ENCODE measurements around the gene ADNP2. TPM values are rescaled to one million over a fixed set of nuclear protein-coding genes. Genes with fewer than 3 reads are reported as not detected.

Gene ADNP2
- total and polyA plus RNA-seq, 2 of the 4 experiments (the other 2 are of a cell fraction), result 5.6 to 18.3 TPM

DNA sequence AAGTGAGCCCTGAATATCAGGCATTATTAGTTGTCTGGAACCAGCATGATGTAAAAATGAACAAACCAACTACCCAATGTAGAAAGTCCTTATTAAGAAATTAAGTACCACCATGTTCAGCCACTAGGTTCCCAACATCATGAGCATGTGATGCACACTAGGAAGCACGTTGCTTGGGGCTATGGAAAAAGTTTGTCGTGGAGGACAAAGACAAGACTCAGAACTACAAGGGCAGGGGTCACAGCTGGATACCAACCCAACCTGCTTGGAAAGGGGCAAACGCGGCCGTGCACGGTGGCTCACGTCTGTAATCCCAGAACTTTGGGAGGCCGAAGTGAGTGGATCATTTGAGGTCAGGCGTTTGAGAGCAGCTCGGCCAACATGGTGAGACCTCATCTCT is 64.0 kb downstream of the ADNP2 start:
- Histone ChIP-seq H2BK20ac (ENCODE audit: low read depth, low read length) (no peak overlapping the region), H3K9ac (ENCODE audit: low read depth, low read length) (no peak overlapping the region), H4K20me1 (ENCODE audit: insufficient read depth, low read length) (no peaks in the 10 kb centered on the region), H4K8ac (ENCODE audit: low read depth in 2 of 2, low read length in 2 of 2) (no peak overlapping the region), H2AK9ac (replicated peaks; ENCODE audit: low read depth, low read length, poor library complexity) (no peak overlapping the region), H4K91ac (ENCODE audit: insufficient read depth, low read depth, low read length) (no peak overlapping the region), H3K4me2 (ENCODE audit: low read depth, low read length) (no peak overlapping the region), H3K9me3 (ENCODE audit: control insufficient read depth, insufficient read depth, low read length) (no peaks in the 10 kb centered on the region), H2BK5ac (ENCODE audit: low read depth, low read length, poor library complexity, severe bottlenecking) (no peak overlapping the region), H3K18ac (ENCODE audit: low read depth, low read length) (no peak overlapping the region), H3K23ac (ENCODE audit: low read depth, low read length) (no peak overlapping the region), H2BK120ac (ENCODE audit: low read depth, low read length) (no peak overlapping the region), H3K4ac (ENCODE audit: low read depth, low read length) (no peak overlapping the region), H2AK5ac (ENCODE audit: low read depth, low read length) (no peak overlapping the region), H3K4me1 (ENCODE audit: control insufficient read depth, insufficient read depth, low read length) (peaks cover 2% of the 10 kb centered on the region; the same call in 1 of the 2 replicates), H3K27me3 (ENCODE audit: control insufficient read depth, insufficient read depth, low read length) (no peaks in the 10 kb centered on the region), H4K5ac (ENCODE audit: low read depth, low read length) (no peak overlapping the region), H2BK15ac (ENCODE audit: low read depth, low read length) (no peak overlapping the region), H3K14ac (replicated peaks; ENCODE audit: low read depth, low read length) (no peak overlapping the region), H3K4me3 (ENCODE audit: insufficient read depth, low read depth, low read length) (no peak overlapping the region), H3K9me1 (ENCODE audit: insufficient read depth, low read length) (peaks cover 16% of the 10 kb centered on the region), H3K27ac (ENCODE audit: insufficient read depth, low read length) (no peak overlapping the region), H3K79me1 (ENCODE audit: low read depth in 1 of 2, low read length in 2 of 2) (peaks cover 0 to 15% of the 10 kb centered on the region in 2 experiments; a peak in 1 of 4 replicates), H3K56ac (ENCODE audit: extremely low read depth, insufficient read depth, low read length) (no peak overlapping the region), H3K36me3 (ENCODE audit: control insufficient read depth, insufficient read depth, low read length) (no peaks in the 10 kb centered on the region), H2AFZ (replicated peaks; ENCODE audit: low read length, poor library complexity) (no peak overlapping the region)
- no TSS peak for BruUV-seq (replicated peaks)
- no peak for ATAC-seq (ENCODE audit: low read depth)
- TF ChIP-seq RAD21 (IDR thresholded peaks at IDR 0.05; ENCODE audit: low read length) (no peak), BHLHE40 (IDR thresholded peaks at IDR 0.05; ENCODE audit: low read depth, low read length) (no peak), MAFK (IDR thresholded peaks at IDR 0.05; ENCODE audit: low read depth, low read length) (no peak), CHD1 (IDR thresholded peaks at IDR 0.05; ENCODE audit: low read depth, low read length) (no peak), SMC3 (IDR thresholded peaks at IDR 0.05; ENCODE audit: low read depth, low read length) (no peak), USF2 (IDR thresholded peaks at IDR 0.05; ENCODE audit: low read depth, low read length) (no peak), NFE2L2 (IDR thresholded peaks at IDR 0.05; ENCODE audit: low read depth, low read length) (no peak)
- in situ Hi-C loops (cut with MboI; ENCODE audit: low sequenced_read_pairs) (no loop called here), dilution Hi-C loops (cut with HindIII; ENCODE audit: low sequenced_read_pairs, unreplicated experiment) (no loop called here), intact Hi-C loops (cut with micrococcal nuclease) (no loop called here)
- ChIA-PET POLR2A (ENCODE audit: unreplicated experiment) (no interaction called here), CTCF (interaction anchor here (0.8 kb wide), 1 partner anchor 85 kb away, joined by 3 read pairs; no protein-coding TSS in a partner anchor)
- WGBS, 2 experiments (ENCODE audit: extremely low coverage in 2 of 2, insufficient read length in 1 of 2), result 94% methylated on average over 10 of the region's 10 CpGs; no CpG with 5 or more reads in 1 of the 2 experiments
- no peak for DNase-seq

Data from IMR-90 (cell line).